Measurements from ENCODE around the gene HOXB7. TPM values are rescaled to one million over a fixed set of nuclear protein-coding genes. Genes with fewer than 3 reads are reported as not detected.

Gene HOXB7
- total RNA-seq, 1 donor from 2014 or later, result 0.50 TPM

- DNase-seq (ENCODE audit: low spot score), result no peak
- no peak for ATAC-seq
Observed at GRCh38 chr17:48558057-48558830, 52.6 kb downstream of the HOXB7 start.

Other genes starting within 250 kb of the HOXB7 start
- 20.9 TPM for gene SKAP1, start 180.8 kb downstream of the HOXB7 start, total RNA-seq
- gene HOXB1, start 80.0 kb downstream of the HOXB7 start, total RNA-seq, result not detected
- 2.3 TPM for gene HOXB2, start 65.9 kb downstream of the HOXB7 start, total RNA-seq
- 1.1 TPM for gene HOXB4, start 32.7 kb downstream of the HOXB7 start, total RNA-seq
- 1.9 TPM for gene HOXB3, start 20.8 kb downstream of the HOXB7 start, total RNA-seq
- 0.55 TPM for gene HOXB5, start 17.2 kb downstream of the HOXB7 start, total RNA-seq
- gene HOXB6, start 6.0 kb downstream of the HOXB7 start, total RNA-seq, result 0.83 TPM
- gene HOXB8, start 4.3 kb upstream of the HOXB7 start, total RNA-seq, result 0.15 TPM
- 0.13 TPM for gene HOXB9, start 15.3 kb upstream of the HOXB7 start, total RNA-seq
- gene PRAC1, start 111.5 kb upstream of the HOXB7 start, total RNA-seq, result not detected
- not detected for gene PRAC2, start 112.2 kb upstream of the HOXB7 start, total RNA-seq
- 0.08 TPM for gene HOXB13, start 117.7 kb upstream of the HOXB7 start, total RNA-seq
- not detected for gene TTLL6, start 206.2 kb upstream of the HOXB7 start, total RNA-seq
- gene CALCOCO2, start 220.0 kb upstream of the HOXB7 start, total RNA-seq, result 66.8 TPM